Ishikawa (cell line): ENCODE results near the gene FAP.

Source experiments
- CEBPB ChIP-seq: IDR thresholded peaks from 2 replicates; pipeline ENCODE4 v1.6.1; 2012
- RAD21 ChIP-seq: IDR thresholded peaks from 2 replicates; pipeline ENCODE4 v1.6.1; 2012; ENCODE audit warnings: low read depth

- TF ChIP-seq RAD21 (no peak), CEBPB (no peak)
These were observed 37.4 kb upstream of the FAP start for GRCh38 chr2:162280654-162281053.
